HG03378 (cell line): ENCODE results near the gene ZNF581.

Experiments
- ATAC-seq: cut with Tn5 transposase; IDR thresholded peaks from one replicate; pipeline ENCODE4 v1.9.1; 2021; ENCODE audit warnings: mild to moderate bottlenecking, moderate library complexity; ENCODE audit not compliant: unreplicated experiment

Gene ZNF581

DNA sequence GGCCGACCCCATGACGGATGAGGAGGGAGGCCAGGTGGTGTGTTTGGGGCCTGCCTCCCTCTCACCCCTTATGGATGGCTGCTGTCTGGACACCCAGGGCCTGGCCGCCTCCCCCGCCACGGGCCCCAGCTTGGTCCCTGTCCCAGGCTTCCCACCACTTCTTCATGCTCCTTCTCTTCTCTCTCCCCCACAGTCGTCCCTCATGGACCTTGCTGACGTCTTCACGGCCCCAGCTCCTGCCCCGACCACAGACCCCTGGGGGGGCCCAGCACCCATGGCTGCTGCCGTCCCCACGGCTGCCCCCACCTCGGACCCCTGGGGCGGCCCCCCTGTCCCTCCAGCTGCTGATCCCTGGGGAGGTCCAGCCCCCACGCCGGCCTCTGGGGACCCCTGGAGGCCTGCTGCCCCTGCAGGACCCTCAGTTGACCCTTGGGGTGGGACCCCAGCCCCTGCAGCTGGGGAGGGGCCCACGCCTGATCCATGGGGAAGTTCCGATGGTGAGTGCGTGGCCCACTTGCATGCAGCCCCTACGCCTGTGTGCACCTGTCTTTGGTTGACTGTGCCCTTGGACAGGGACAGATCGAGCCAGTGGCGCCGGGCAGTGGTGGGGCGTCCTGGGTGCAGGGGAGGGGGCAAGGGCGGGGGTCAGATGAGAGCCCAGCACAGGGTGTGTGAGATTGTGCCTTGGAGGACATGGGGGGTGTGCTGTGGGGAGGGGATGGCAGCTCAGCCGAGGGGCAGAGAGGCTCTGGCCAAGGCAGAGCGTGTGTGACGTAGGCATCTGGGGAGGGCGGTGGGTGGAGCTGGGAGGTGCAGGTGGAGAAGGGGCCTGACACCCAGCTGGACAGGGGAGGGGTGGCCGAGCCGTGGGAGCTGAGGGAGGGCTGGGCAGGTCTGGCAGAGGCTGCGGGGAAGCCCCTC is 48.4 kb downstream of the ZNF581 start:
- no peak for ATAC-seq

DNA sequence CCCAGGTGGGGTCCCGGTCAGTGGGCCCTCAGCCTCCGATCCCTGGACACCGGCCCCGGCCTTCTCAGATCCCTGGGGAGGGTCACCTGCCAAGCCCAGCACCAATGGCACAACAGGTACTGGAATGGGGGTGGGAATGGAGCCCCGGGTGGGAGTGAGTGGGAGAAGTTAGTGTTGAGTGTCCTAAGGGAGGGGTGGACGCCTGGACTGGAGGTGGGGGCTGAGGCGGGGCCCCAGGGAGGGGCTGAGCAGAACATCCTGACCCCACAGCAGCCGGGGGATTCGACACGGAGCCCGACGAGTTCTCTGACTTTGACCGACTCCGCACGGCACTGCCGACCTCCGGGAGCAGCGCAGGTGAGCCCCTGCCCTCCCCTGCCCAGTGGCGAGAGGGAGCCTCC is 49.2 kb downstream of the ZNF581 start:
- ATAC-seq, result no peak

DNA sequence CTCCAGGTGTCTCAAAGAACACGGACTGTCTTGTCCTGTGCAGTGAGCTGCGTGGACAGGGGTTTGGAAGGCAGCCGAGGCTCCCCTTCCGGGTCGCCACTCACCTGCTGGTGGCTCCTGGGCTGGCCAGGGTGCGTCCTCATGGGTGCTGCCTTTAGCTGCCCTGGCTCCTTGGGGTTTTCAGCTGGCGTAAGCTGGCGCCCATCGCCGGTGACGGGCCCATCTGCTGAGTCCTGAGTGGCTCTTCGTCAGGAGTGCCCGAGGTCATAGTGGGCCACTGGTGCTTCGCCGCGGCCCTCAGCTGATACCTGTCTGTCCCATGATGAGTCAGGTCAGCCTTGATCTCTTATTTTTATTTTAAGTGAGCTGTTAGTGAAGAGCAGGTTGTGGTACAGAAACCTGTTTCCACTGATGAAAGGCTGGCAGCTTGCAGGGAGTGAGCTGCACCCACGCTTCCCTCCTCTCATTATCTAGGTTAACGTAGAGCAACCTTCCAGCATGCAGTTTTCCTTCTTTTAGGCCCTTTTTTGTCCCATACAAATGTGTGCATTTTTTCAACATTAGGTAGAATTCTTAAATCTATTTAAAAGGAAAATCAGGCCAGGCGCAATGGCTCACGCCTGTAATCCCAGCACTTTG is 50.0 kb downstream of the ZNF581 start:
- no peak for ATAC-seq

DNA sequence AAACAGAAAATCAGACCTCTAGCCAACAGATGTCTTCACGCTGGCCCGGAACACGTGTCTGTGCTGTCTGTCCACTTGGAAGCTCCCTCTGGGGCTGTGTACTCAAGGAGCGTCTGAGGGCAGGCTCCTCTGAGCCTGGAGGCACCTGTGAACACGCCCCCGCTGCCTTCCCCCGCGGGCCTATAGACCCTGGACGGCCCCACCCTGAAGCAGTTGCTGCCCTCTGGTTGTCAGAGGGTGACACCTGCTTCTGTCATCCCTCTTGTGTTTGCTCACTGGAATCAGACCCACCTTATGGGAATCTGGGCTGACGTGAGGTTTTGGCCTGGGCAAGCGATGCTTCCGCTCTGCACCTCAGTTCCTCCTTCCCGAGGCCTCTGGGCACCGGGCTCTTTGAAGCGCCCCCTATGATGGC is 50.8 kb downstream of the ZNF581 start:
- ATAC-seq, result no peak

DNA sequence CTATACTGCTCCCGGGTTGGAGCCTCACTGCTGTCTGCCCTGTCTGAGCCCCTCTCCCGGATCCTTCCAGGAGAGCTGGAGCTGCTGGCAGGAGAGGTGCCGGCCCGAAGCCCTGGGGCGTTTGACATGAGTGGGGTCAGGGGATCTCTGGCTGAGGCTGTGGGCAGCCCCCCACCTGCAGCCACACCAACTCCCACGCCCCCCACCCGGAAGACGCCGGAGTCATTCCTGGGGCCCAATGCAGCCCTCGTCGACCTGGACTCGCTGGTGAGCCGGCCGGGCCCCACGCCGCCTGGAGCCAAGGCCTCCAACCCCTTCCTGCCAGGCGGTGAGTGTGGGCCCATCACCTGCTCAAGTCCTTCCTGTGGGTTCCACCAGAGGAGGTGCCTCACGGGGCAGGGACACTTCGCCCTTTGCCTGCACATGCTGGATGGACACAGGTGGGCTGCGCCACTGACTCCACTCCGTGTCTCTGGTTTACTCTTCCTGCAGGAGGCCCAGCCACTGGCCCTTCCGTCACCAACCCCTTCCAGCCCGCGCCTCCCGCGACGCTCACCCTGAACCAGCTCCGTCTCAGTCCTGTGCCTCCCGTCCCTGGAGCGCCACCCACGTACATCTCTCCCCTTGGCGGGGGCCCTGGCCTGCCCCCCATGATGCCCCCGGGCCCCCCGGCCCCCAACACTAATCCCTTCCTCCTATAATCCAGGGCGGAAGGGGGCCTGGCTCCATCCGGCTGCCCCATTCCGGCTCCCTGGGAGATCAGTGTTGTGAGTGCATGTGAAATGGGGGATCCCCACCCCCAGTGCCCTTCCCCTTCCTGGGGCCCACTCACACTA is 51.4 kb downstream of the ZNF581 start:
- ATAC-seq, result no peak
